GM21447 (cell line): Measurements from ENCODE around the gene ABCC3.

ENCODE experiments used
- ATAC-seq: cut with Tn5 transposase; IDR thresholded peaks from one replicate; pipeline ENCODE4 v1.9.1; 2021; ENCODE audit not compliant: unreplicated experiment

The ABCC3 gene

DNA sequence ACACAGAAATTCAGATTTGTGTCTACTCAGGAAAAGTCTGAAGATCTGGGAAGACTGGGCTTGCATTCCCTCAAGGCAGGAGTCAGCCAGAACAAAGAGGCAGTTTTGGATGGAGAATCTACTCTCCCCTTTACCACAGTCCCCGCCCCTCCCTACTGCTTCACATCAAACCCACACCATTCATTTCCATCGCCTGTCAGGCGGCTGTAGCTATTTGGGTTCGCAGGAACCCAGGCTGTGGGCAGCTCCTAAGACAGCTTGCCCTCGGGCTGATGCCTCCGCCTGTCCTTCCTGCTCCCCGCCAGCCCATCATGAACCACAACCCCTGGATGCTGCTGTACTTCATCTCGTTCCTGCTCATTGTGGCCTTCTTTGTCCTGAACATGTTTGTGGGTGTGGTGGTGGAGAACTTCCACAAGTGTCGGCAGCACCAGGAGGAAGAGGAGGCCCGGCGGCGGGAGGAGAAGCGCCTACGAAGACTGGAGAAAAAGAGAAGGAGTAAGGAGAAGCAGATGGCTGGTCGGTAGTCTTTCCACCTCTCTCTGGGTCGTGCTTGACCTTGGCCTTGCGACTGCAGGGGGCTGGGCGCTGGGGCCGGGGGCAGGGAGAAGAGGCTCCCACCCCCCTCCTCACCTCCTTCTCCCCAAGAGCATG is 27.0 kb upstream of the ABCC3 start:
- ATAC-seq, result no peak

DNA sequence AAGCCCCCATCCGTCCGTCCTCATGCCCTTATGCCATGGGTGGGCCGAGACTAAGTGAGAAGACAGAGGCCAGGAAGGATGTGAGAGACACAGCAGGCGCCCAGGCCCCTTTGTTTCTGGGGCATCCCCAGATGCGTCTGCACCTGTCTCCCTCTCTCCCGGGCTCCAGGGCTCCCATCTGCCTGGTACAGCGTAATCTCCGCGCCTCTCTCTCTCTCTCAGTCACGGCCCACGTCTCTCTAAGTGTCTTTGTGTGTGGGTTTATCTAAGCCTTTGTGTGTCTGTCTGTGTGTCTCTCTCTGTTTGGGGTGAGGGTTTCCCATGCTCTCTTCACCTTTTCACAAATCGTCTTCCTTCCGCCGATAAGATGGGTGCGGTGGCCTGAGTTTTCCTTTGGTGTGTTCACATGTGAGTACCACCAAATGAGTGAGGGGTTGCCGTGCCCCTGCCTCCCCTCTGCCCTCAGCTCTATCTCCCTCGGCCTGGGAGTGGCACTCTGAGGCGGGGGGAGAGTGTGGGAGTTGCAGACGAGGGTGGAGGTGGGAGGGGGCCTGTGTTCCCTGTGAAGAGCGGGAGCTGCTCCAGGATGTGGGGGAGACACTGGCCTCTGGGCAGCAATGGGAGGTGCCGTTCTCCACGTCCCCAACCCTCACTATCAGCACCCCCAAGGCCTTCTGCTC is 25.8 kb upstream of the ABCC3 start:
- no peak for ATAC-seq

- ATAC-seq, result no peak
These were observed 25.2 kb upstream of the ABCC3 start for GRCh38 chr17:50609380-50610074.

DNA sequence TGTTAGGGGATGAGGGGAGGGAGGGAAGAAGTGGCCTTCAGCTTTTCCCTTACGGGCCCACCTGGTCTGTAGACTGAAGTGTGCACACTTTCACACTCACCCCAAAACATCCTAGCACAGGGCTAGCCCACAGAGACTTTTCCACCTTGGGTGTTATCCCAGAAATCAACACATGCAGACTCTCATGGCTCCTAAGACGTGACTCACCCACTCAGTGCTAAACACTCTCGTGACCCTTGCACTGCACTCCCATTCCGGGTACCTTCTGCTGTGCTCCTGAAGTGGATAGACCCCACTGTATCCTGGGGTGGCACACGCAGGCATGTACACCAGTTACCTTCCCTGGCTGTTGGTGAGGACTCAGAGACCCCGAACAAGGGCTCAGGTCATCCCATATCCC is 23.0 kb upstream of the ABCC3 start:
- no peak for ATAC-seq

- ATAC-seq, result no peak
These were observed 22.4 kb upstream of the ABCC3 start for GRCh38 chr17:50612281-50612680.

DNA sequence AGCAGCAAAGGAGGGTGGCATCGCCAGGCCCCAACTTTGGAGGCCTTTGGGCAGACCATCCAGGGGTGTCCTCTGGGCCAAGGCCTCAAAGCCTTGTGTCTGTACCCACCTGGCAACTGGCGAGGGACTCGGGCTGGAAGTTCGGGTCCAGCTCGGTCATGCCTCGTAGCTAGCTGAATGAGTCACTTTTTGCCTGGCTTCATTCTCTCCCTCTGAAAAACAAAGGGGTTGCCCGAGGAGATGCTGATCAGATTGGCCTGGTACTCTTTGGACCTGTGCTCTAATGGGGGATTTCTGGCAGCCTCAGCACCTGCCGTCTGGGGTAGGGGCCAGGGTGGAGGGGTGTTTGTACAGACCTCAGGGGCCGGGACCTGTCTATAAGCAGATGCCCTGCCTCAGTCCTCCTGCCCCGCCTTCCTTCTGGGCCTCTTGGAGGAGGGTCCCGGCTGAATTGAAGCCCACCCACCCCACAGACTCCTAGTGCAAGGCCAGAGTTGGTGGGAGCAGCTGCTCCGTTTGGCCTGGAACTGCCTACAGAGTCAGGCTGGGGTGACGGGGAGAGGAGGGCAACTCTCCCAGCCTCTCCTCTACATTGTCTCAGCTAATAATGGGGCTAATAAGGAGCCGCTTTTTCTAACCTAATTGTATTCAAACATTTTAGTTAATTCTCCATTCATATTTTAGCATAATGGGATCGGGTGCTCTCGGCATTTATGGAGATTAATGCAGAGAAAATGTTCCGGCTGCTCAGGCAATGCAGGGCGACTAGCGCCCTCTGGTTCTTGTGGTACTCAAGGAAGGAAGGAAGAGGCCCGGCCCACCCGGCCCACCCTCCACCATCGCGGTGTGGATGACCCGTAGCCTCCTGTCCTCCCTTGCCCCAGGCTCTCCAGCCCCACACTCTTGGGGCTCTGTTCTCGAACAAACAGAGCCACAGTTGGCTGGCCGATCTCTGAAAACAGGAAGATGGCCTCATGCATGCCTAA is 21.4 kb upstream of the ABCC3 start:
- ATAC-seq, result no peak

GRCh38 chr17:50614471-50615051 is 20.1 kb upstream of the ABCC3 start:
- ATAC-seq, result no peak

DNA sequence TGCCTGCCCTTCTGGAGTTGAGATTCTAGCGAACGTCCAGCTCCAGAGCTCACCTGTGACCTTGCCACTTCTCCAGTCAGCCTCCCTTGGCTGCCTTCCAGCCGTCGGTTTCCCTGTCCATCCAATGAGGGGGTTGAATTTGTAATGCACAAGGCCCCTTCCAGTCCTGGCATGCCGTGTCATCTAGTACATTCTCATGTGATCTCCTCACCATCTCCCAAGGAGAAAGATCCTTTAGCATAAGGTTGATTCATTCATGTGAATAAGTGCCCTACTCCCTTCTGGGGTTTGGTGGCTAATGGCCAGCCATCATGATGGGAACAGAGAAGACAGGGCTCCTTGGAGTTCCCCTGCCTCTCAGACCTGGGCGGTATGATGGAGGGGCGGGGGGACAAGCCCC is 18.9 kb upstream of the ABCC3 start:
- ATAC-seq, result no peak

DNA sequence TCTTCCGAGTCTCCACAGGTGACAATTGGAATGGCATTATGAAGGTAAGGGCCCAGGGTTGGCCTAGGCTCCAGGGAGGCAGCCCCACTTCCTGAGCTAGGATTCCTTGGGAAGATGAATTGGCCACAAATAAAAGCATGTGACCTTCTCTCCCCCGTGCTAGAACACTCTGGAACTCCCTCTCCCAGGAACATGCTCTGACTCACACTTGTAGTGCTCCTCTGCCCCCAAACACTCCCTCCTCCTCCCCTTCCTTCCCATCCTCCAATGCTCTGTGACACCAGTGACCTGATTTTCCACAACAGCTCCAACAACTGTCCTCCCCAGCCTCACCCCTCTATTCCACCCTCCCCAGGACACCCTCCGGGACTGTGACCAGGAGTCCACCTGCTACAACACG is 16.4 kb upstream of the ABCC3 start:
- ATAC-seq, result no peak

DNA sequence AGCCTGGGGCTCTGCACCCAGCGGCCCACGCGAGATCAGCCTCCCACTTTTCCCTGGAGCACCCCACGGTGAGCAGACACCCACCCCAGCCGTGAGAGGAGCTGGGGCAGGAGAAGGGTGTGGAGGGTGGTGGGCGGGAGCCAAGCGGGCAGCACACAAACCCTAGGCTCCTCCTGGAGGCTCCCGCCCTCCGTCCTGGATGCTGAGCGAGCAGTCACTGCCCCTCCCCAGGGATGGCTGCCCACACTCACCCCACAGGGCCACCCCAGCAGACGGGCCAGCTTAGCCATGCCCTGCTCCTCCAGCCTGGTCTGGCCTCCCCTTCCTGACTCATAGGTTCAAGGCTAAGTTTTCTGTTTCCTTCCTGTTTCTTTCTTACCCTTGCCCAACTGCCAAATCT is 15.7 kb upstream of the ABCC3 start:
- ATAC-seq, result no peak

- no peak for ATAC-seq
These were observed 15.2 kb upstream of the ABCC3 start for GRCh38 chr17:50619489-50619888.

DNA sequence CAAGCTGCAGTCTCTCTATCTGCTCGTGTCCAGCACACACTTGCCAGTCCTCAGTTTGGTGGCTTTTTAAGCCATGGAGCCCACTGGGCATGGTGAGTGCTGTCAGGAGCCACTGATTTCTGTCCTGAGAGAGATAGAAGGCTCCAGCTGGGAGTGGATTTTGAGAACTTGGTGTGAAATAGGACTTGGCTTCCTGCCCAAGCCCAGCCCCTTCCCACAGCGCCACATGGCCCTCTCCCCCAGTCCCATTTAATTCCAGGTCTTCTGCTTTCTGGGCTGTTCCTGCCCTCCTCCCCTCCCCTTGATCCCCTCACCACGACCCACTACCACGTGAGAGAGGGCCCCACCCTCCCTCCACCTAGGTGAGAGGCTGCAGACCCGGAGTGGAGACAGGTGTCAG is 14.4 kb upstream of the ABCC3 start:
- no peak for ATAC-seq

- ATAC-seq, result no peak
These were observed 13.8 kb upstream of the ABCC3 start for GRCh38 chr17:50620858-50621257.

GRCh38 chr17:50621574-50622031 is 13.1 kb upstream of the ABCC3 start:
- no peak for ATAC-seq

DNA sequence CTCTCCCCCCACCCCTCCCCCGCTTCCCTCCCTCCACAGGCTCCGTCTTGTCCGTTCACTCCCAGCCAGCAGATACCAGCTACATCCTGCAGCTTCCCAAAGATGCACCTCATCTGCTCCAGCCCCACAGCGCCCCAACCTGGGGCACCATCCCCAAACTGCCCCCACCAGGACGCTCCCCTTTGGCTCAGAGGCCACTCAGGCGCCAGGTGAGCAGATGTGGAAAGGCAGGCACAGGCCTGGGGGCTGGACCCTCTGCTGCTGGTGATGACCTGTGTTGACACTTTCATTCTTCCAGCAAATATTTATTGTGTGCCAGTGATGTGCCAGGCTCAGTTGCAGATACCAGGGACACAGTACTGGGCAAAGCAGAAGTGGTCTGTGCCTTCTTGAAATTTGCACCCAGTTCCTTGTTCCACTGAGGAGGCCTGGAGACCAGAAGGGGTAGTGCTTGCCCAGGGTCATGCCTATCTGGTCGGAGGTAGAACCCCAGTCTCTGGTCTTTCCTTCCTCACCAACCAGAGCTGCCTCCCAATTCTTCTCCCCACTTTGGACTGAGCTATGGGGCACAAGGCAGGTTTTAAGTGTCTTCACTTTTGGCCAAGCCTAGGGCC is 10.3 kb upstream of the ABCC3 start:
- ATAC-seq, result no peak

GRCh38 chr17:50625032-50625871 is 9.4 kb upstream of the ABCC3 start:
- ATAC-seq, result no peak

DNA sequence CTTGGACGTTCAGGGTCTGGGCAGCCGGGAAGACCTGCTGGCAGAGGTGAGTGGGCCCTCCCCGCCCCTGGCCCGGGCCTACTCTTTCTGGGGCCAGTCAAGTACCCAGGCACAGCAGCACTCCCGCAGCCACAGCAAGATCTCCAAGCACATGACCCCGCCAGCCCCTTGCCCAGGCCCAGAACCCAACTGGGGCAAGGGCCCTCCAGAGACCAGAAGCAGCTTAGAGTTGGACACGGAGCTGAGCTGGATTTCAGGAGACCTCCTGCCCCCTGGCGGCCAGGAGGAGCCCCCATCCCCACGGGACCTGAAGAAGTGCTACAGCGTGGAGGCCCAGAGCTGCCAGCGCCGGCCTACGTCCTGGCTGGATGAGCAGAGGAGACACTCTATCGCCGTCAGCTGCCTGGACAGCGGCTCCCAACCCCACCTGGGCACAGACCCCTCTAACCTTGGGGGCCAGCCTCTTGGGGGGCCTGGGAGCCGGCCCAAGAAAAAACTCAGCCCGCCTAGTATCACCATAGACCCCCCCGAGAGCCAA is 8.6 kb upstream of the ABCC3 start:
- no peak for ATAC-seq

- ATAC-seq, result no peak
These were observed 7.5 kb upstream of the ABCC3 start for GRCh38 chr17:50627036-50627781.
